Measurements from ENCODE around the gene PRKAA1.
"Not testable (repeated sequence)": the region's sequence is repeated elsewhere in the genome, so short reads cannot be mapped to it uniquely, and the experiment has no call there.

Gene PRKAA1

DNA sequence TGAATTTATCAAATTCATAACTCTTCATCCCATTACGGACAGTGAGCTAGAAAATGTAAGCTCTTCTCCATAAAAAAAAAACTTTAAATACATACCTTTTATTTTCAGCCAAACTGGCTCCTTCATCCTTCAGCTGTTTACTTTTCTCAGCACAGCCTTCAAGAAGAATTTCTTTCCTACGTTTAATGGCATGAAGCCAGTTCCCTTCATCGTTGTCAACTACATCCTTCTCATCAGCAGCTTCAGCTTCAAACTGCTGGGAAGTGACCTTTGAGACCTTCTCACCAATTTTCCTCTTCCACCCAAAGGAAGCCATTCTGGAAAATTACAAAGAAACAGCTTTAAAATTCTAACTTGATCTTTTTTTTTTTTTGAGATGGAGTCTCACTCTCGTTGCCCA, 51.5 kb downstream of the PRKAA1 start:
- Mint-ChIP-seq H3K27ac (no peak overlapping the region), H3K9me3 (no peaks in the 10 kb centered on the region), H3K36me3 (ENCODE audit: low read depth) (peaks cover 29% of the 10 kb centered on the region), H3K4me1 (ENCODE audit: low read depth) (peaks cover 32% of the 10 kb centered on the region), H3K4me3 (no peak overlapping the region), H3K27me3 (ENCODE audit: low read depth) (no peaks in the 10 kb centered on the region)
- DNase-seq (ENCODE audit: low spot score) = no peak

DNA sequence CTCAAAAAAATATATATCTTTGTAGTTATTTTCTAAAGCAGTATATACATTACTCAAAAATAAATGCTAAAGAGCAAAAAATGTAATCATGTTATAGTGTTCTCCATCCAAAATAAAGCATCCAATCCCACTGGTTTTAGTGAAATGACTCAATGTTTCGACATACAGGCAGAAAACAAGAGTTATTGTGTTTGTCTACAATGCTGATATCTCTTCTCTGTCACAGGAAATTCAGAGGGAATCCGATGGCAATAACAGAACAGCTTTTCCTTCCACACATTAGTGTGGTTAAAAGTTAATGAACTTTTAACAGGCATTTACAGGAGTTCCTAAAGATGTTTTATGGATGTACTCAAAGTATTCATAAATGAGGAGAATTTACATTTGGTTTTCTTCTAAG, 54.4 kb downstream of the PRKAA1 start:
- peaks cover 40% of the 10 kb centered on the region for H3K36me3 Mint-ChIP-seq (ENCODE audit: low read depth)
- H3K4me3 Mint-ChIP-seq = no peak overlapping the region
- DNase-seq (ENCODE audit: low spot score) = no peak

DNA sequence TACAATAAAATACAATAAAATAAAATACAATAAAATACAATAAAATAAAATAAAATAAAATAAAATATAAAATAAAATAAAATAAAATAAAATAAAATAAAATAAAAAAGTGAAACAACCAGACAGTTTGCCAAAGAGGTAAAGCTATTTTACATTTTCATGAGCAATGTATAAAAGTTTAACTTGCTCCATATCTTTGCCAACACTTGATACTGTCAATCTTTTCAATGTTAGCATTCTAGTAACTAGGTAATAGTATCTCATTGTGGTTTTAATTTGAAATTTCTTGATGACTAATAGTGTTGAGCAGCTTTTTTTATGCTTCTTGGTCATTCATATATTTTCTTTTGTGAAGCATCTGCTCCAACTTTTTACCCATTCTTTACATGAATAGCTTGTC, 59.7 kb downstream of the PRKAA1 start:
- Mint-ChIP-seq H3K27ac (no peak overlapping the region), H3K36me3 (ENCODE audit: low read depth) (peaks cover 39% of the 10 kb centered on the region), H3K4me3 (no peak overlapping the region), H3K27me3 (ENCODE audit: low read depth) (no peaks in the 10 kb centered on the region), H3K4me1 (ENCODE audit: low read depth) (peaks cover 29% of the 10 kb centered on the region), H3K9me3 (peaks cover 10% of the 10 kb centered on the region)
- DNase-seq (ENCODE audit: low spot score) = no peak

More for the DNA sequence above, 54.4 kb downstream of the PRKAA1 start:
- Mint-ChIP-seq H3K9me3 (peaks cover 10% of the 10 kb centered on the region), H3K27ac (no peak overlapping the region), H3K27me3 (ENCODE audit: low read depth) (no peaks in the 10 kb centered on the region), H3K4me1 (ENCODE audit: low read depth) (peaks cover 17% of the 10 kb centered on the region)

DNA sequence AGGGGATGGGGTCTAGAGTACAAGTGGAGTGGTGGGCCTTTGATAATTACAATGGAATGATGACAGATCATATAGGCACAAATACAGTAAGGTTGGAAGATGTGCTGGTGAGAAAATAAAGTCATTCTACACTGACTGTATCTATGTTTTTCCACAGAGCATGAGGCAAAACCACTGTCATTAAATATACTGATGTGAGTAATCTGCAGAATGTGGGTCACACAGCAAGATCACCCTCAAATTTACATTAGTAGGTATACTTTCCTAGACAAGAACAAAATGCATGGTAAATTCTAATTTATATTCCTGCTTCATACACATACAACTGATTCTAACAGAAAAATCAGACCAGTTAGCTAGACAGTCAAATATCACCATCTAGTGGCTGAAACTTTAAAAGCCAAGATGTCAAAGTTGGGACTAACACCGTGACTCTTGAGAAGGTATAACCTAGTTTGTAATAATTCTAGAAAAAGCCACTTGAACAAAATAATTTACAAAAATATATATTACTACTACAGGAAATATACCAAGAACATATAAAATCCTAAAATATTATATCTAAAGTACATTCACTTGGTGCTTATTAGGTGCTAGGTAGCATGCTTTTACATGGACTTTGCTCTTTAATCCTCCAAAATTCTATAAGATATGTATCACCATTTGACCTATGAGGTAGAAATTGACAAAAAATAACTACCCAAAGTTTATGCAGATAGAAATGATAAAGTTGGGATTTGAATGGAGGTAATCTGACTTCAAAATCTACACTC, 61.9 kb downstream of the PRKAA1 start:
- Mint-ChIP-seq H3K4me3 (no peak overlapping the region), H3K27me3 (ENCODE audit: low read depth) (no peaks in the 10 kb centered on the region), H3K4me1 (ENCODE audit: low read depth) (peaks cover 25% of the 10 kb centered on the region), H3K27ac (no peak overlapping the region), H3K36me3 (ENCODE audit: low read depth) (peaks cover 27% of the 10 kb centered on the region), H3K9me3 (peaks cover 10% of the 10 kb centered on the region)
- DNase-seq (ENCODE audit: low spot score) = no peak

DNA sequence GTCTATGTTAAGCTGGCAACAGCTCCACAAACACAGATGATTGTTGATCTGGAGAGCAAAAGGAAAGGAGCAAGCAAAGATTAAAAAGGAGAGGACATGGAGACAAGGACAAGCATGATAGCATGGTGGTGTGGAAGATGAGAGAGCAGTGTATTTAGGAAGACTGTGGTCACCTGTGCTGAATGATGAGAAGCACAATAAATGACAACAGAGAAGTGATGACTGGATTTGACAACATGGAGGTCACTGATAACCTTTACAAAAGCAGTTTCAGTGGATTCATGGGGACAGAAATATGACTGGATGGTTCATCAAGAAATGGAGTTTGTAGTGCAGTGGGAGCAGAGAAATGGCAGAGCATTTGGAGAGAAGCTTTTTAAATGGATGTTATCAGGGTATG, 62.6 kb downstream of the PRKAA1 start:
- H3K27me3 Mint-ChIP-seq (ENCODE audit: low read depth) = no peaks in the 10 kb centered on the region
- H3K4me3 Mint-ChIP-seq = peak overlapping the region; percentile 11
- H3K4me1 Mint-ChIP-seq (ENCODE audit: low read depth) = peaks cover 26% of the 10 kb centered on the region
- DNase-seq (ENCODE audit: low spot score) = no peak
- peak overlapping the region; percentile 28 for H3K27ac Mint-ChIP-seq
- H3K36me3 Mint-ChIP-seq (ENCODE audit: low read depth) = peaks cover 23% of the 10 kb centered on the region
- H3K9me3 Mint-ChIP-seq = peaks cover 4% of the 10 kb centered on the region

DNA sequence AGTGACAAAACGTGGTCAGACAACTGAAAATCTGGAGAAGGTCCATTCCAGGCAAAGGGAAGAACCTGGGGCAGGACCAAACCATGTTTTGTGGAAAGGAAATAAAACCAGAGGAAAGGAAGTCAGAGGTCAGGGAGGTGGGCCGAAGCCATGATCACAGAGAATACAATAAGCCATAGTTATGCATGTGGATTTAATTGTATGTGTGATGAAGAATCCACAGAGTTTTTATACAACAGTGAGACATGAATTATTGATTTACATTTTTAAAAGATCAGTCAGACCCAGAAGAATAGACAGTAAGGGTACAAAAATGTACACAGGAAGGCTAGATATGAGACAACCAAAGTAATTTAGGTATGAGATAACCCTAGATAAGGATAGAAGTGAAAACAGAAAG, 63.2 kb downstream of the PRKAA1 start:
- Mint-ChIP-seq H3K27ac (peak overlapping the region; percentile 28), H3K9me3 (no peaks in the 10 kb centered on the region), H3K4me3 (peak overlapping the region; percentile 11), H3K4me1 (ENCODE audit: low read depth) (peaks cover 29% of the 10 kb centered on the region), H3K36me3 (ENCODE audit: low read depth) (peaks cover 21% of the 10 kb centered on the region), H3K27me3 (ENCODE audit: low read depth) (no peaks in the 10 kb centered on the region)
- DNase-seq (ENCODE audit: low spot score) = no peak

DNA sequence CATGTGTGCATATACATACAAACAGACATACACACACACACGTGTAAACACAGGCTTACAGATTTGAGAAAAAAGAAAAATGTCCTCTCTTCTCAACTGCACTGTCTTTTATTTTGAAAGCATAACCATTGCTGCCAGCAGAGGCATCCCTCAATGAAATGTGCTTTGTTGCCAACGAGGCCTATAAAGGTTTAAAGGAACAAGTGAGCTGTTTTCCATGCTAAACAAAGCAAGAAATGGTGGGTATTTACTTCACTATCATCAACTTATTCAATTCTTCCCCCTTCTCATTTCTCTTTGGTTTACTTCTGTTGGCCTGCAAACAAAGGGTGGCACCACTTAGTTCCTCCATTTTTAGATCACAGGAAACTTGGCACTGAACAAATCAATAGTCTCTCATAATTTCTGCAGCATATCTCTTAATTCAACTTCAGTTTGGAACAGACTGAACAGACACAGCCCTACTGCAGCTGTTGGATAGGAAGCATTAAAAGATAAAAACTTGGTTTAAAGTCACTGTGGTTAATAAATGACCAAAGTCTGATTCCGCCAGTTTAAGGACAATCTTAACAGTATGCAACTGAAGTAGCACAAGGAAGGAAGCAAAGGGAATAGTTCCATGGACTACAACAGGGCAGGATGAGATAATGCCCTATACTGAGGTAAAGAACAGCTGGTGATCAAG, 64.2 kb downstream of the PRKAA1 start:
- H3K9me3 Mint-ChIP-seq = no peaks in the 10 kb centered on the region
- no peak overlapping the region for H3K4me3 Mint-ChIP-seq
- peaks cover 16% of the 10 kb centered on the region for H3K36me3 Mint-ChIP-seq (ENCODE audit: low read depth)
- H3K27me3 Mint-ChIP-seq (ENCODE audit: low read depth) = no peaks in the 10 kb centered on the region
- H3K27ac Mint-ChIP-seq = no peak overlapping the region
- DNase-seq (ENCODE audit: low spot score) = no peak
- peaks cover 29% of the 10 kb centered on the region for H3K4me1 Mint-ChIP-seq (ENCODE audit: low read depth)

DNA sequence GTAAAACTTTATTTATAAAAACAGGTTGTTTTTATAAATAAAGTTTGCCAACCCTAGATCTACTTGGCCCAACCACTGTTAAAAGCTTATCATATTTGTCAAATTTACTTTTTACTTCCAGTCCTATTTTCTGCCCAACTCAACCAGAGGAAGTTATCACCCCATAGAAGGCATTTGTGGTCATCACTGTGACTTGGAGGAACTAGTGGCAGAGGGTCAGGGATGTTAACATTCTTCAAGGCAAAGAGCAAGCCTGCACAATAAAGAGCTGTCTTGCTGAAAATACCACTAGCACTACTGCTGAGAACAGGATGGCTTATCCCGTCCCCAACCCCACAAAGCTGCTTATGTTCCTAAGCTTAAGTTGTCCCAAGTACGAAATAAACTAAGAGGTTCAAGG, 64.7 kb downstream of the PRKAA1 start:
- Mint-ChIP-seq H3K4me3 (no peak overlapping the region), H3K27me3 (ENCODE audit: low read depth) (no peaks in the 10 kb centered on the region), H3K27ac (no peak overlapping the region), H3K4me1 (ENCODE audit: low read depth) (peaks cover 29% of the 10 kb centered on the region), H3K9me3 (no peaks in the 10 kb centered on the region), H3K36me3 (ENCODE audit: low read depth) (peaks cover 14% of the 10 kb centered on the region)
- no peak for DNase-seq (ENCODE audit: low spot score)

DNA sequence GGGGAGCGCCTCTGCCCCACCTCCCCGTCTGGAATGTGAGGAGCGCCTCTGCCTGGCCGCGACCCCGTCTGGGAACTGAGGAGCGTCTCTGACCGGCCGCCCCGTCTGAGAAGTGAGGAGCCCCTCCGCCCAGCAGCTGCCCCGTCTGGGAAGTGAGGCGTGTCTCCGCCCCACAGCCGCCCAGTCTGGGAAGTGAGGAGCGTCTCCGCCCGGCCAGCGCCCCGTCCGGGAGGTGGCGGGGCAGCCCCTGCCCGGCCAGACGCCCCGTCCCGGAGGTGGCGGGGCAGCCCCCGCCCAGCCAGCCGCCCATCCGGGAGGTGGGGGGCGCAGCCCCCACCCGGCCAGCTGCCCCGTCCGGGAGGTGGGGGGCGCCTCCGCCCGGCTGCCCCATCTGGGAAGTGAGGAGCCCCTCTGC, 75.7 kb downstream of the PRKAA1 start:
- H3K4me3 Mint-ChIP-seq; H3K4me1 Mint-ChIP-seq (ENCODE audit: low read depth); H3K27me3 Mint-ChIP-seq (ENCODE audit: low read depth); DNase-seq (ENCODE audit: low spot score); H3K27ac Mint-ChIP-seq: not testable (repeated sequence)
- Mint-ChIP-seq H3K36me3 (ENCODE audit: low read depth) (peaks cover 55% of the 10 kb centered on the region), H3K9me3 (peaks cover 20% of the 10 kb centered on the region)

DNA sequence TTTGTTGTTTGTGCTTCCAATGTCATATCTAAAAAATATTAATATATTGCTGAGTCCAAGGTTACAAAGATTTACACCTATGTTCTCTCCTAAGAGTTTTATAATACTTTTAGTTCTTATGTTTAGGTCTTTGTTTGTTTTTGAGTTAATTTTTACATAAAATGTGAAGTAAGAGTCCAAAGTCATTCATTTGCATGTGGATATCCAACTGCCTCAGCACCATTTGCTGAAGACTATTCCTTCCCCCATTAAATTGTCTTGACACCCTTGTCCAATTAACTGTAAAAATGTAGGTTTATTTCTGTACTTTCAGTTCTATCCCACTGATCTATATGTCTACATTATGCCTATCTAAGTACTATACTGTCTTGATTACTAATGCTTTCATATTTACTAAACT, 78.1 kb downstream of the PRKAA1 start:
- Mint-ChIP-seq H3K4me1 (ENCODE audit: low read depth) (peaks cover 5% of the 10 kb centered on the region), H3K27ac (no peak overlapping the region), H3K27me3 (ENCODE audit: low read depth) (no peaks in the 10 kb centered on the region), H3K4me3 (no peak overlapping the region), H3K9me3 (peaks cover 20% of the 10 kb centered on the region), H3K36me3 (ENCODE audit: low read depth) (peaks cover 63% of the 10 kb centered on the region)
- no peak for DNase-seq (ENCODE audit: low spot score)

DNA sequence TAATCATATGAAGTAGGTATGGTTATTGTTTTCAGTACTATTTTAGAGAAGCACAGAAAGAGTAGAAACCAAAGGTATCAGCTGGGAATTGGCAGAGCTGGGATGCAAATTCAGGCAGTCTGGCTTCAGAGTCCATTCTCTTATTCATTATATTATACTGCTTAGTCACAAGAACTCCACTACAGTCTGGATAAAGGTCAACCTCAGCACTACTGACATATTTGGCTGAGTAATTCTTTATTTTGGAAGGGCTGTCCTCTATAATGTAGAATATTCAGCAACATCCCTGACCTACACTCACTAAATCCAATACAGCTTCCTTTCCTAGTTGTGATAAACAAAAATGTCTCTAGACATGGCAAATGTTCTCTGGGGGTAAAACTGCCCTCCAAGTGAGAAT, 80.9 kb downstream of the PRKAA1 start:
- Mint-ChIP-seq H3K9me3 (peaks cover 20% of the 10 kb centered on the region), H3K27me3 (ENCODE audit: low read depth) (no peaks in the 10 kb centered on the region), H3K36me3 (ENCODE audit: low read depth) (peaks cover 53% of the 10 kb centered on the region), H3K4me3 (no peak overlapping the region), H3K27ac (no peak overlapping the region), H3K4me1 (ENCODE audit: low read depth) (peaks cover 5% of the 10 kb centered on the region)
- DNase-seq (ENCODE audit: low spot score) = no peak

DNA sequence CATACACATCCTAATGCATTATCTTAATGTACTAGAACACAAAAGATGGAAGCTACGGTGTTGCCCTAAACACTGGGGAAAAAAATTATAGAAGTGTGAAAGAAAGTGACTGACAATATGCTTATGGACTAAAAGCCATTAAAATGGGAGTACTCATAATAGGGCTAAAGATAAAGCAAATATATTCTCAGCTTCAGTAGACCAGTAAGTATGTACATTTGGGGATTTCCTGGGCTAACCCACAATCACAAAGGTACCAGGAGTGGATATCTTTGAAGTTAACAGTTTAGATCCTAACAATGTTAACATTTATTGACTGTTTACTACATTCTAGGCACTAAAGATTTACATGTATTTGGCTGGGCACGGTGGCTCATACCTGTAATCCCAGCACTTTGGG, 81.6 kb downstream of the PRKAA1 start:
- no peak overlapping the region for H3K27ac Mint-ChIP-seq
- peaks cover 5% of the 10 kb centered on the region for H3K4me1 Mint-ChIP-seq (ENCODE audit: low read depth)
- H3K4me3 Mint-ChIP-seq = no peak overlapping the region
- no peaks in the 10 kb centered on the region for H3K27me3 Mint-ChIP-seq (ENCODE audit: low read depth)
- H3K9me3 Mint-ChIP-seq = peaks cover 17% of the 10 kb centered on the region
- no peak for DNase-seq (ENCODE audit: low spot score)
- peaks cover 54% of the 10 kb centered on the region for H3K36me3 Mint-ChIP-seq (ENCODE audit: low read depth)

DNA sequence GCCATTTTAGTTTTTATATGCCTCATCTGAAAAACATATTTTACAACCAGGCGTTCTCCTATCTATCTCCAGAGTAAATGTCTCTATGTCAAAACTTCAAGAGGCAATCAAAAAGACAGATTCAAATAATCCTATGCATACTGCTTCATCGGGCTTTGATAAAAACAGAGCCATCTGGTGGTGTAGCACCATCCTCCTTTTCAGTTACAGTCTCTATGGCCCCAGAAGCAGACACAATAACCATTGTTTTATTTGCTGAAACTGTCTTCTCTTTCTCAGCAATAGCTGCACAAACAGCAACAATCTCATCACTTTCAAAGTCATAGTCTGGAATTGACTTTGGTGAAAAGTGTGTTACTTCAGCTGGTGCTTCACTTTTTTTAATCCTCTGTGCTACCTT, 82.2 kb downstream of the PRKAA1 start:
- no peaks in the 10 kb centered on the region for H3K27me3 Mint-ChIP-seq (ENCODE audit: low read depth)
- no peak for DNase-seq (ENCODE audit: low spot score)
- H3K36me3 Mint-ChIP-seq (ENCODE audit: low read depth) = peaks cover 52% of the 10 kb centered on the region
- H3K4me1 Mint-ChIP-seq (ENCODE audit: low read depth) = peaks cover 5% of the 10 kb centered on the region
- H3K9me3 Mint-ChIP-seq = peaks cover 11% of the 10 kb centered on the region
- H3K4me3 Mint-ChIP-seq = no peak overlapping the region
- no peak overlapping the region for H3K27ac Mint-ChIP-seq

DNA sequence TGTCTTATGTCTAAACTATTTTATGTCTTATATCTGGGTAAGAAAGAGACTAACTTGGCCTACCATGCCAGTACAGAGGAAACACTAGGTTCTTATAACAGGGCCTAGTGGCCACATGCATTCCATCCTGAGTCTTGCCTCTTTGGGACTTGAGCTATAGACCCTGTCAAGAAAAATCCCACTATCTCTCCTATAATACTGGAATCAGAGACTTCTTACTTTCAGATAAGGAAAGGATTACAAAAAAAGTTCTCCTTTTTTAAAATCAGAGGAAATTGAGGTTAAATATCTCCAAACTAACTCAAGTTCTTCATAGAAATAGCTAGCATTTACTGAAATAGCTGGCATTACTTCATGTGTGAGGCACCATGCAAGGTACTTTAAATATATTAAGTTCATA, 84.2 kb downstream of the PRKAA1 start:
- Mint-ChIP-seq H3K27ac (no peak overlapping the region), H3K4me3 (no peak overlapping the region), H3K36me3 (ENCODE audit: low read depth) (peaks cover 46% of the 10 kb centered on the region), H3K27me3 (ENCODE audit: low read depth) (no peaks in the 10 kb centered on the region), H3K4me1 (ENCODE audit: low read depth) (peaks cover 5% of the 10 kb centered on the region), H3K9me3 (peaks cover 6% of the 10 kb centered on the region)
- no peak for DNase-seq (ENCODE audit: low spot score)

Data from T-helper 2 cell treated with Interferon-gamma antibody and Interleukin-4, amounts not matched to agents 5 μg/mL and 100 μg/mL, for 36 hours (primary cell).